K562 (cell line): Measurements from ENCODE around the gene ECI1. TPM values are rescaled to one million over a fixed set of nuclear protein-coding genes. Genes with fewer than 3 reads are reported as not detected.
A peak's percentile ranks its signal among the peaks of the same experiment; 100 is the strongest.

Source experiments
- CTBP1 ChIP-seq: fragments of 450-650 bp; IDR thresholded peaks from 2 replicates; pipeline ENCODE4 v1.6.1; 2016; ENCODE audit warnings: borderline replicate concordance
- EP300 ChIP-seq: IDR thresholded peaks from 2 replicates; pipeline ENCODE4 v1.6.1; 2012; ENCODE audit warnings: low read length, improper control_type of control experiment
- ESRRB ChIP-seq: fragments of 250-450 bp; sonication (Bioruptor Pico); IDR thresholded peaks from 2 replicates; pipeline ENCODE4 v1.5.0; 2020; ENCODE audit warnings: mild to moderate bottlenecking, moderate library complexity, borderline replicate concordance
- FOXP4 ChIP-seq: sonication (generic); formaldehyde crosslinking; IDR thresholded peaks from 2 replicates; pipeline ENCODE4 v1.8.0; 2022; ENCODE audit warnings: mild to moderate bottlenecking, missing genetic modification reagents, borderline replicate concordance
- GTF2B ChIP-seq: IDR thresholded peaks from 2 replicates; pipeline ENCODE4 v1.6.1; 2011; ENCODE audit not compliant: insufficient read length; ENCODE audit errors: extremely low read depth
- HNRNPUL1 ChIP-seq: fragments of 200-400 bp; formaldehyde crosslinking; IDR thresholded peaks from 2 replicates; pipeline ENCODE4 v1.6.1; 2017; ENCODE audit warnings: low read length
- LCOR ChIP-seq: sonication (generic); formaldehyde crosslinking; IDR thresholded peaks from 2 replicates; pipeline ENCODE4 v1.8.0; 2022; ENCODE audit warnings: mild to moderate bottlenecking, missing genetic modification reagents
- MAX ChIP-seq: sonication (generic); formaldehyde crosslinking; IDR thresholded peaks from 2 replicates; pipeline ENCODE4 v1.9.0; 2022; ENCODE audit warnings: mild to moderate bottlenecking, missing genetic modification reagents
- NFATC3 ChIP-seq: fragments of 450-650 bp; IDR thresholded peaks from 2 replicates; pipeline ENCODE4 v1.6.1; 2017; ENCODE audit warnings: mild to moderate bottlenecking
- PHF20 ChIP-seq: fragments of 450-650 bp; IDR thresholded peaks from 2 replicates; pipeline ENCODE4 v1.6.1; 2018; ENCODE audit not compliant: partially characterized antibody
- POLR2B ChIP-seq: fragments of 450-650 bp; IDR thresholded peaks from 2 replicates; pipeline ENCODE4 v1.6.1; 2018; ENCODE audit warnings: low read depth; ENCODE audit not compliant: partially characterized antibody
- RAD21 ChIP-seq, 2 experiments: fragments of 250-450 bp in 1 of 2; fragments of 450-650 bp in 1 of 2; sonication (Bioruptor Pico) in 1 of 2; formaldehyde crosslinking in 1 of 2; IDR thresholded peaks in 1 of 2; conservative IDR thresholded peaks in 1 of 2; 2 replicates each; pipeline versions ENCODE4 v1.4.0 to v1.8.0; 2020 to 2022; ENCODE audit warnings: mild to moderate bottlenecking in 2 of 2, moderate library complexity in 1 of 2
- SMARCE1 ChIP-seq: fragments of 450-650 bp; IDR thresholded peaks from 2 replicates; pipeline ENCODE4 v1.7.1; 2016; ENCODE audit warnings: mild to moderate bottlenecking
- TBL1XR1 ChIP-seq, 2 experiments: IDR thresholded peaks; 2 replicates each; pipeline ENCODE4 v1.6.1; 2012; ENCODE audit warnings: improper control_type of control experiment in 2 of 2, low read length in 2 of 2, mild to moderate bottlenecking in 1 of 2
- TFAP4 ChIP-seq: sonication (generic); formaldehyde crosslinking; IDR thresholded peaks from 2 replicates; pipeline ENCODE4 v1.8.0; 2022; ENCODE audit warnings: missing genetic modification reagents, mild to moderate bottlenecking, moderate library complexity, borderline replicate concordance
- ZBED1 ChIP-seq: IDR thresholded peaks from 2 replicates; pipeline ENCODE4 v1.6.1; 2014
- ZBTB43 ChIP-seq: sonication (generic); formaldehyde crosslinking; IDR thresholded peaks from 2 replicates; pipeline ENCODE4 v1.8.0; 2023; ENCODE audit warnings: mild to moderate bottlenecking, missing genetic modification reagents
- ZNF444 ChIP-seq: fragments of 250-450 bp; sonication (Bioruptor Pico); IDR thresholded peaks from 2 replicates; pipeline ENCODE4 v1.4.0; 2020; ENCODE audit warnings: mild to moderate bottlenecking, moderate library complexity
- ZSCAN32 ChIP-seq: fragments of 450-650 bp; formaldehyde crosslinking; IDR thresholded peaks from 2 replicates; pipeline ENCODE4 v1.4.0; 2020; ENCODE audit warnings: mild to moderate bottlenecking, moderate library complexity
- polyA plus RNA-seq, 8 experiments: library from polyadenylated mRNA; depleted of rRNA in 4 of 8; stranded (reverse) in 5 of 8; unstranded in 3 of 8; fragments of >200 nt; fragmentation: Nextera tagmentation in 2 of 8; fragmentation: Illumina TruSeq in 1 of 8; extraction: Ambion mirVana in 2 of 8; extraction: Trizol in 1 of 8; gene quantifications; 2 replicates each; pipeline versions ENCODE4 v1.2.1 to v1.2.3, GENCODE V29; 2011 to 2014; ENCODE audit warnings: inconsistent platforms in 1 of 8, missing spikeins in 1 of 8
- total RNA-seq, 7 experiments: library from RNA; depleted of rRNA in 6 of 7; stranded (reverse); fragments of >200 nt in 6 of 7; fragmentation: Illumina TruSeq in 2 of 7; extraction: Trizol in 2 of 7; gene quantifications; 2 replicates each; pipeline versions ENCODE4 v1.2.1 to v1.2.3, GENCODE V29; 2011 to 2021; ENCODE audit warnings: low replicate concordance in 1 of 7

The ECI1 gene
- total and polyA plus RNA-seq, 9 of the 15 experiments (the other 6 are each of a cell fraction or from before 2014, with no cell fraction given): 4.7 to 189 (median 54.0) TPM

- TF ChIP-seq CTBP1: peak; percentile 84
- TF ChIP-seq TBL1XR1 (IDR thresholded peaks at IDR 0.05; ENCODE audit: low read length in 2 of 2): peak in 1 of 2 experiments; percentile 90; a peak in 2 of 4 replicates
- TF ChIP-seq ZBTB43 (CRISPR knock-in tag): peak; percentile 25; the same call in 1 of the 2 replicates
- TF ChIP-seq HNRNPUL1: no peak
- no peak for TF ChIP-seq GTF2B
- no peak for TF ChIP-seq ZSCAN32 (CRISPR knock-in tag)
- TF ChIP-seq ZNF444 (CRISPR knock-in tag): no peak
- TF ChIP-seq FOXP4: 0 out of 2 replicates have a peak, but pooled peaks have one; percentile 41
- TF ChIP-seq ZBED1: peak; percentile 69
- peak; percentile 88; the same call in 1 of the 2 replicates for TF ChIP-seq TFAP4 (CRISPR knock-in tag)
- peak; percentile 46; the same call in 1 of the 2 replicates for TF ChIP-seq EP300
- TF ChIP-seq POLR2B: peak; percentile 97
- peak; percentile 99 for TF ChIP-seq PHF20
- TF ChIP-seq SMARCE1: no peak
- TF ChIP-seq NFATC3: 0 out of 2 replicates have a peak, but pooled peaks have one; percentile 62
- TF ChIP-seq RAD21 (CRISPR knock-in tag; conservative IDR thresholded peaks at IDR 0.05 in 1 of 2, IDR thresholded peaks at IDR 0.05 in 1 of 2): no peak
- no peak for TF ChIP-seq ESRRB
- peak; percentile 96 for TF ChIP-seq MAX (CRISPR knock-in tag)
- TF ChIP-seq LCOR: peak; percentile 78; the same call in 1 of the 2 replicates
These were observed 16.7 kb upstream of the ECI1 start, which contains the start of gene RNPS1 (continued) for GRCh38 chr16:2267913-2268666.
